ENCODE results near the gene NUDT15. TPM values are rescaled to one million over a fixed set of nuclear protein-coding genes. Genes with fewer than 3 reads are reported as not detected.

NUDT15 gene
- 15.4 and 21.1 TPM in 2 replicates for total RNA-seq

GRCh38 chr13:48037346-48038173, at the start of gene NUDT15:
Gene NUDT15 (plus strand): TSS chr13:48037726. CDS start chr13:48037747, 21 bp downstream.

GRCh38 chr13:48001114-48001881, 36.2 kb upstream of the NUDT15 start, which contains the start of gene SUCLA2:
Gene SUCLA2 (minus strand): TSS chr13:48001273. CDS start chr13:48001269, 4 bp downstream.

DNA sequence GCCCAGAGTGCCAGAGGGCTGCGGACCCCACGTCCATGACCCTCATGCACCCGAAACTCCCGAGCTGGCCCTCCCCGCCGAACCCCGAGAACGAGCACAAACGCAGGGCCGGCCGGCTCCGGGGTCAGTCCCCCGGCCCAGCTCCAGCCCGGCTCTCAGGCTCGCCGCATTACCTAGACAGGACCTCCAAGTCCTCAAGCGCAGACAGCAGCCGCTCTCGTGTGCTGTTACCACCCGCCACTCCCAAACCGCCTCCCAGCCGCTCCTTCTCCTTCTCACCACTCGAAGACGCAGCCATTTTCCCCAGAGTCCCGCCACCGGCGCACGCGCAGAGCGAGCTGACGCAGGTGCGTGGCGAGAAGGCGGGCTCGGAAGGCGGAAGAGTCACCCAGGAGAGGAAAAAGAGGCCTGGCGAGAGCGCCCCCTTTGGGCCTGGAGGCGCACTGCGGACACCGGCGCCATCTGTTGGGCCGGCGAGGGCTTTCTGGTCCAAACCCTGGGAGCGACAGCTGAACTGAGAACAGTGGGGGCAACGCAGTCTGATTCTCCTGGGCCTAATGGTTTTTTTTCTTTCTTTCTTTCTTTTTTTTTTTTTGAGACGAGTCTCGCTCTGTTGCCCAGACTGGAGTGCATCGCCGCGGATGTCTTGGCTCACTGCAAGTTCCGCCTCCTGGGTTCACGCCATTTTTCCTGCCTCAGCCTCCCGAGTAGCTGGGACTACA, 57.4 kb downstream of the NUDT15 start, which contains the start of gene MED4:
MED4 (minus strand) TSS at position 324 of the 722 bp plus-strand sequence; CDS start at position 298, 26 bp downstream.

Other genes starting within 250 kb of the NUDT15 start
- 40.7 and 41.2 TPM in 2 replicates for gene SUCLA2, start 36.5 kb upstream of the NUDT15 start, total RNA-seq
- 17.2 and 17.6 TPM in 2 replicates for gene MED4, start 57.4 kb downstream of the NUDT15 start, total RNA-seq
- gene ITM2B, start 195.5 kb downstream of the NUDT15 start, total RNA-seq, result 56.5 and 63.2 TPM in 2 replicates